Smooth muscle cell (in vitro differentiated cells): Measurements from ENCODE around the gene TNIK. TPM values are rescaled to one million over a fixed set of nuclear protein-coding genes. Genes with fewer than 3 reads are reported as not detected.

Source experiments
- DNase-seq: peaks from one replicate; lab custom pipeline; 2025; ENCODE audit not compliant: unreplicated experiment; lab: John Stamatoyannopoulos, UW
- H2AFZ ChIP-seq: fragments of 200-600 bp; sonication (generic); 2 replicates; pipeline ENCODE4 v1.6.0; 2016; ENCODE audit warnings: antibody characterized with exemption, low read depth, mild to moderate bottlenecking
- H3F3A ChIP-seq: fragments of 200-600 bp; sonication (generic); 2 replicates; pipeline ENCODE4 v1.6.0; 2017; ENCODE audit warnings: antibody characterized with exemption, low read depth
- H3K27ac ChIP-seq: fragments of 200-600 bp; sonication (generic); 2 replicates; pipeline ENCODE4 v1.5.1; 2016; ENCODE audit warnings: low read depth, mild to moderate bottlenecking
- H3K27me3 ChIP-seq: fragments of 200-600 bp; sonication (generic); 2 replicates; pipeline ENCODE4 v1.6.1; 2016; ENCODE audit warnings: low read depth, mild to moderate bottlenecking
- H3K36me3 ChIP-seq: fragments of 200-600 bp; sonication (generic); 2 replicates; pipeline ENCODE4 v1.5.1; 2016; ENCODE audit warnings: low read depth
- H3K4me1 ChIP-seq: fragments of 200-600 bp; sonication (generic); 2 replicates; pipeline ENCODE4 v1.5.1; 2016; ENCODE audit warnings: low read depth
- H3K4me2 ChIP-seq: fragments of 200-600 bp; sonication (generic); 2 replicates; pipeline ENCODE4 v1.6.0; 2016; ENCODE audit warnings: mild to moderate bottlenecking
- H3K4me3 ChIP-seq: fragments of 200-600 bp; sonication (generic); 2 replicates; pipeline ENCODE4 v1.5.1; 2016; ENCODE audit warnings: mild to moderate bottlenecking
- H3K79me2 ChIP-seq: fragments of 200-600 bp; sonication (generic); 2 replicates; pipeline ENCODE4 v1.6.0; 2016; ENCODE audit warnings: low read depth, mild to moderate bottlenecking
- H3K9ac ChIP-seq: fragments of 200-600 bp; sonication (generic); 2 replicates; pipeline ENCODE4 v1.6.0; 2016; ENCODE audit warnings: low read depth
- H3K9me3 ChIP-seq: fragments of 200-600 bp; sonication (generic); replicated peaks from 2 replicates; pipeline ENCODE4 v1.5.1; 2016; ENCODE audit warnings: low read depth
- H4K20me1 ChIP-seq: fragments of 200-600 bp; sonication (generic); 2 replicates; pipeline ENCODE4 v1.6.0; 2016; ENCODE audit warnings: low read depth
- CTCF ChIP-seq: fragments of 200-600 bp; sonication (generic); IDR thresholded peaks from 2 replicates; pipeline ENCODE4 v1.5.1; 2017; ENCODE audit warnings: borderline replicate concordance, mild to moderate bottlenecking, antibody characterized with exemption; ENCODE audit not compliant: insufficient read depth, poor library complexity, severe bottlenecking
- WGBS: methylation state at CpG from one replicate; pipeline ENCODE4 v1.1.7; 2016; ENCODE audit warnings: low lambda C conversion rate; 5-methylcytosine and 5-hydroxymethylcytosine counted together
- polyA plus RNA-seq: library from polyadenylated mRNA; unstranded; fragments of >200 nt; fragmentation: Nextera tagmentation; extraction: Ambion mirVana; gene quantifications from 2 replicates; pipeline ENCODE4 v1.2.1, GENCODE V29; 2016
- total RNA-seq: library from RNA; depleted of rRNA; stranded (reverse); fragments of >200 nt; gene quantifications from 2 replicates; pipeline ENCODE4 v1.2.3, GENCODE V29; 2014

TNIK gene
- total and polyA plus RNA-seq, 2 experiments from 2014 or later, result 10.4 to 12.5 TPM

- Histone ChIP-seq H3K4me2 (no peak overlapping the region), H3K27me3 (no peaks in the 10 kb centered on the region), H3K4me3 (no peak overlapping the region), H3K9ac (no peak overlapping the region), H3K36me3 (no peaks in the 10 kb centered on the region), H3F3A (peaks cover 7% of the 10 kb centered on the region), H3K4me1 (peaks cover 7% of the 10 kb centered on the region), H3K27ac (no peak overlapping the region), H3K79me2 (peaks cover 38% of the 10 kb centered on the region), H3K9me3 (no peaks in the 10 kb centered on the region), H2AFZ (no peak overlapping the region), H4K20me1 (no peaks in the 10 kb centered on the region)
- no peak for DNase-seq
- no peak for TF ChIP-seq CTCF
- WGBS, result 91% methylated on average over 1 of the region's 1 CpG
These were observed 158.2 kb downstream of the TNIK start for GRCh38 chr3:171301998-171302397.

- peaks cover 38% of the 10 kb centered on the region for H3K79me2 ChIP-seq
- no peaks in the 10 kb centered on the region for H3K27me3 ChIP-seq
- no peak overlapping the region for H3K4me3 ChIP-seq
- no peak for TF ChIP-seq CTCF
- H3F3A ChIP-seq, result peaks cover 5% of the 10 kb centered on the region
- H4K20me1 ChIP-seq, result no peaks in the 10 kb centered on the region
- H3K9me3 ChIP-seq, result no peaks in the 10 kb centered on the region
- no peak overlapping the region for H3K4me2 ChIP-seq
- H3K36me3 ChIP-seq, result no peaks in the 10 kb centered on the region
- DNase-seq, result no peak
- WGBS, result 100% methylated on average over 1 of the region's 1 CpG
- no peak overlapping the region for H3K27ac ChIP-seq
- H3K4me1 ChIP-seq, result no peaks in the 10 kb centered on the region
- H2AFZ ChIP-seq, result no peak overlapping the region
- no peak overlapping the region for H3K9ac ChIP-seq
These were observed 159.2 kb downstream of the TNIK start for GRCh38 chr3:171301002-171301401.

- Histone ChIP-seq H3K79me2 (peaks cover 18% of the 10 kb centered on the region), H3K36me3 (no peaks in the 10 kb centered on the region), H4K20me1 (no peaks in the 10 kb centered on the region), H3K4me1 (peaks cover 4% of the 10 kb centered on the region), H3K4me2 (no peak overlapping the region), H2AFZ (no peak overlapping the region), H3K4me3 (no peak overlapping the region), H3K9me3 (no peaks in the 10 kb centered on the region), H3F3A (peaks cover 3% of the 10 kb centered on the region), H3K27me3 (no peaks in the 10 kb centered on the region), H3K27ac (no peak overlapping the region), H3K9ac (no peak overlapping the region)
- WGBS, result 38% methylated on average over 1 of the region's 1 CpG
- no peak for TF ChIP-seq CTCF
- no peak for DNase-seq
These were observed 162.3 kb downstream of the TNIK start for GRCh38 chr3:171297951-171298350.

- no peak overlapping the region for H3K4me3 ChIP-seq
- 86% methylated on average over 2 of the region's 2 CpGs for WGBS
- peaks cover 3% of the 10 kb centered on the region for H3F3A ChIP-seq
- H3K27ac ChIP-seq, result no peak overlapping the region
- H3K4me1 ChIP-seq, result peaks cover 4% of the 10 kb centered on the region
- H3K27me3 ChIP-seq, result no peaks in the 10 kb centered on the region
- no peak for DNase-seq
- H4K20me1 ChIP-seq, result no peaks in the 10 kb centered on the region
- H3K9me3 ChIP-seq, result no peaks in the 10 kb centered on the region
- no peak overlapping the region for H3K9ac ChIP-seq
- no peak overlapping the region for H2AFZ ChIP-seq
- TF ChIP-seq CTCF, result no peak
- peaks cover 12% of the 10 kb centered on the region for H3K79me2 ChIP-seq
- H3K36me3 ChIP-seq, result no peaks in the 10 kb centered on the region
- H3K4me2 ChIP-seq, result no peak overlapping the region
These were observed 163.0 kb downstream of the TNIK start for GRCh38 chr3:171297207-171297606.
